Fibroblast of lung (primary cell): ENCODE measurements around the gene MRPS5. TPM values are rescaled to one million over a fixed set of nuclear protein-coding genes. Genes with fewer than 3 reads are reported as not detected.
A peak's percentile ranks its signal among the peaks of the same experiment; 100 is the strongest.

Experiments used
- DNase-seq, 2 donors: peaks; one replicate each; pipeline versions ENCODE4 v3.0.0 to v3.0.0-alpha.2; 2010; ENCODE audit warnings: low read depth in 2 of 2
- H2AFZ ChIP-seq: 2 replicates; pipeline ENCODE4 v1.5.1; 2012; ENCODE audit warnings: low read length, control low read depth, inconsistent platforms
- H3K27ac ChIP-seq: 2 replicates; pipeline ENCODE4 v1.5.1; 2011; ENCODE audit warnings: low read length, control low read depth; ENCODE audit not compliant: insufficient read depth
- H3K27me3 ChIP-seq: 2 replicates; pipeline ENCODE4 v1.5.1; 2011; ENCODE audit warnings: mild to moderate bottlenecking, low read length; ENCODE audit not compliant: control insufficient read depth, insufficient read depth
- H3K36me3 ChIP-seq: 2 replicates; pipeline ENCODE4 v1.5.1; 2011; ENCODE audit warnings: low read length; ENCODE audit not compliant: control insufficient read depth, insufficient read depth
- H3K4me1 ChIP-seq: 2 replicates; pipeline ENCODE4 v1.5.1; 2011; ENCODE audit warnings: low read length; ENCODE audit not compliant: control insufficient read depth, insufficient read depth; ENCODE audit errors: extremely low read depth
- H3K4me2 ChIP-seq: 2 replicates; pipeline ENCODE4 v1.5.1; 2011; ENCODE audit warnings: low read length, control low read depth; ENCODE audit not compliant: insufficient read depth; ENCODE audit errors: extremely low read depth
- H3K4me3 ChIP-seq, 4 experiments: fragments of 200-600 bp in 1 of 4; sonication (generic) in 1 of 4; replicated peaks in 1 of 4; 2 replicates each; pipeline ENCODE4 v1.5.1; 2011 to 2016; ENCODE audit warnings: low read length in 4 of 4, low read depth in 3 of 4, mild to moderate bottlenecking in 3 of 4, control low read depth in 2 of 4, inconsistent platforms in 1 of 4, mixed read lengths in 1 of 4; ENCODE audit not compliant: insufficient read depth in 1 of 4; ENCODE audit errors: control extremely low read depth in 1 of 4
- H3K79me2 ChIP-seq: 2 replicates; pipeline ENCODE4 v1.5.1; 2012; ENCODE audit warnings: mild to moderate bottlenecking, low read length, inconsistent platforms; ENCODE audit not compliant: control insufficient read depth, insufficient read depth
- H3K9ac ChIP-seq: 2 replicates; pipeline ENCODE4 v1.5.1; 2011; ENCODE audit warnings: mild to moderate bottlenecking, low read length, control low read depth; ENCODE audit not compliant: insufficient read depth
- H3K9me3 ChIP-seq: 2 replicates; pipeline ENCODE4 v1.5.1; 2012; ENCODE audit warnings: low read depth, low read length; ENCODE audit not compliant: control insufficient read depth, insufficient read depth
- H4K20me1 ChIP-seq: 2 replicates; pipeline ENCODE4 v1.5.1; 2011; ENCODE audit warnings: low read length; ENCODE audit not compliant: control insufficient read depth, insufficient read depth; ENCODE audit errors: extremely low read depth
- EZH2 ChIP-seq: IDR thresholded peaks from 2 replicates; pipeline ENCODE4 v1.5.1; 2012; ENCODE audit warnings: low read length, control low read depth, mild to moderate bottlenecking; ENCODE audit errors: missing control alignments
- polyA minus RNA-seq: library from RNA; depleted of rRNA, polyadenylated mRNA; stranded (reverse); fragments of >200 nt; gene quantifications from 2 replicates; pipeline ENCODE4 v1.2.3, GENCODE V29; 2011; ENCODE audit warnings: low replicate concordance
- polyA plus RNA-seq, 2 donors: library from polyadenylated mRNA; depleted of rRNA in 1 of 2; stranded (reverse) in 1 of 2; unstranded in 1 of 2; fragments of >200 nt; gene quantifications; 2 replicates each; pipeline ENCODE4 v1.2.1, GENCODE V29; 2011 to 2012; ENCODE audit warnings: missing spikeins in 1 of 2
- total RNA-seq: library from RNA; depleted of rRNA; stranded (reverse); fragments of >200 nt; gene quantifications from 2 replicates; pipeline ENCODE4 v1.2.1, GENCODE V29; 2014
- TF ChIP-seq, protein P1 (sequence below), 2 donors: IDR thresholded peaks in 1 of 2; conservative IDR thresholded peaks in 1 of 2; 1 replicate in 1 of 2; 2 replicates in 1 of 2; pipeline ENCODE4 v1.5.1; 2011 to 2012; ENCODE audit warnings: low read length in 2 of 2, control low read depth in 1 of 2, inconsistent platforms in 1 of 2, low read depth in 1 of 2, mild to moderate bottlenecking in 1 of 2

Gene MRPS5
- total RNA-seq (50.8 and 61.1 TPM in 2 replicates), polyA plus RNA-seq (46.2 and 52.7 TPM in 2 replicates), polyA minus RNA-seq (35.0 and 38.6 TPM in 2 replicates)
- polyA plus RNA-seq (2012) = 42.8 and 47.2 TPM in 2 replicates

DNA sequence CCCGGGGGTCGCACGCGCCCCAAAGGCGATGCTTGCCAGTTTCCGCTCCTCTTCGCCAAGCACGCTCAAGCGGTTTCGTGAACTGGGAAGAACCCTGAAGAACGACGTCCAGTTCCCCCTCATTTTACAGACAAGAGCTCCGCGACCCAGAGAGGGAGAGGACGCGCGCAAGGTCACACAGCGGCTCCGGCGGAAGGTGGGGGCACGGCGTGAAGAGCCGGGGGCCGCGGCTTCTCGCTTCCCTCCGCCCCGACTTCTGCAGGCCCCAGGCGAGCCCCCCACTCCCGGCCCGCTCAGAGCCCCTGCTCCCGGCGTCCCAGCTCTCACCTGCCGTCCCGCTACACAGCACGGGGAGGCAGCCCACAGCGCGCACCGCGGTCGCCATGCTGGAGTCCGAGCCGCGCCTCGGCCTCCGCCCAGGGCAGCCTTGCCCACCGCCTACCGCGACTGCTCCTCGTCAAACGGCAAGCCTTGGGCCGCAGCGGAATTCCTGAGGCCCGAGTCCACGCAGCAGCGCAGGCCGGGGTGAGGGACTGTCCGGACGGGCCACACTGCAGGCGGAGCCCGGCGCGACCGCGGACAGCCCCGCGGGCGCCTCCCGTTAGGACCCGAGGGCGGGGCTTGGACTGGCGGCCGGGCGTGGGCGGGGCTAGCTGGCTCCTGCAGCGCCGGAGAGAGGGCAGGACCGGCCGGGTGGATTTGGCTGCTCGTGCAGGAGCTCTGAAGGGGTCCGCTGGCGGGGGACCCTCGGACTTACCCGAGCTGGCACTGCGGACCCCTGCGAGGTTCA lies at the start of gene MRPS5:
MRPS5 (minus strand) TSS at position 402 of the 790 bp plus-strand sequence; CDS start at position 385, 17 bp downstream.
- Histone ChIP-seq H3K9me3 (no peaks in the 10 kb centered on the region), H3K9ac (peak within 1 kb of the TSS; percentile 100), H3K36me3 (no peaks in the 10 kb centered on the region), H2AFZ (peak within 1 kb of the TSS; percentile 97), H4K20me1 (no peaks in the 10 kb centered on the region), H3K79me2 (peaks cover 33% of the 10 kb centered on the region), H3K27me3 (no peaks in the 10 kb centered on the region), H3K4me2 (peak within 1 kb of the TSS; percentile 83), H3K27ac (peak within 1 kb of the TSS; percentile 98), H3K4me3 (peak within 1 kb of the TSS; percentile 97 to 99 (median 99)), H3K4me1 (peaks cover 2% of the 10 kb centered on the region)
- peak; percentile 60 to 65 for DNase-seq
- TF ChIP-seq, protein P1, sequence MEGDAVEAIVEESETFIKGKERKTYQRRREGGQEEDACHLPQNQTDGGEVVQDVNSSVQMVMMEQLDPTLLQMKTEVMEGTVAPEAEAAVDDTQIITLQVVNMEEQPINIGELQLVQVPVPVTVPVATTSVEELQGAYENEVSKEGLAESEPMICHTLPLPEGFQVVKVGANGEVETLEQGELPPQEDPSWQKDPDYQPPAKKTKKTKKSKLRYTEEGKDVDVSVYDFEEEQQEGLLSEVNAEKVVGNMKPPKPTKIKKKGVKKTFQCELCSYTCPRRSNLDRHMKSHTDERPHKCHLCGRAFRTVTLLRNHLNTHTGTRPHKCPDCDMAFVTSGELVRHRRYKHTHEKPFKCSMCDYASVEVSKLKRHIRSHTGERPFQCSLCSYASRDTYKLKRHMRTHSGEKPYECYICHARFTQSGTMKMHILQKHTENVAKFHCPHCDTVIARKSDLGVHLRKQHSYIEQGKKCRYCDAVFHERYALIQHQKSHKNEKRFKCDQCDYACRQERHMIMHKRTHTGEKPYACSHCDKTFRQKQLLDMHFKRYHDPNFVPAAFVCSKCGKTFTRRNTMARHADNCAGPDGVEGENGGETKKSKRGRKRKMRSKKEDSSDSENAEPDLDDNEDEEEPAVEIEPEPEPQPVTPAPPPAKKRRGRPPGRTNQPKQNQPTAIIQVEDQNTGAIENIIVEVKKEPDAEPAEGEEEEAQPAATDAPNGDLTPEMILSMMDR (conservative IDR thresholded peaks at IDR 0.05 in 1 of 2, IDR thresholded peaks at IDR 0.05 in 1 of 2; ENCODE audit: low read depth in 1 of 2, low read length in 2 of 2) = peak in 1 of 2 donors; percentile 49
- no peak for TF ChIP-seq EZH2

DNA sequence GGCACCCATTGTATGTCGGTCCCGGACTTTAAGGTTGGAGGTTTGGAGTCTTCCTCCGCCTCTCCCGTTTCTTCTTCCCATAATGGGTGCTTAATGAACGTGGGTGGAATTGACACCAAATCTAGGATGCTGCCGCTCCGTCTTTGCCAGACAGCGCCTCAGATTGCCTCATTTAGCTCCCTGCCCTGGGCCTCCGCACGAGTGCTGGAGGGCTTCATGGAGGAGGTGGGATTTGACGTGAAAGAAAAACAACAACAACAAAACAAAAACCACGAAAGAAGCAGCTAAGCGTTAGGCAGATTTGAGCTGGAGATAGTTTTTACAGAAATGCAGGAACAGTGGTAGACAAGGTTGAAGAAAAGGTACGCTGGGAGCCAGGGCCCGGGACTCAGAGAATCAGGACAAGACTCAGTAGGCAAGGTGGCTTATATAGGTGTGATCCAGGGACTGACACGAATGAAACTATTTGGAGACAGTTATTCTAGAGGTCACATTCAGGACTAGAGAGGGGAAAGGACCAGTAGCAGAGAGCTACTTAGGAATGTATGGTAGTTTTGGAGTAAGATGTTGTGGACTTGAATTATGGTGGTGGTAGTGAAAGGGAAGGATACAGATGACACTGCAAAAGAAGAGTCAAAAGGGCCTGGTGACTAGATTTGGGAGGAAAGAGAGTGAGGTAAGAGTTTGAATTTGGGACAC lies 44.6 kb upstream of the MRPS5 start:
- no peaks in the 10 kb centered on the region for H3K36me3 ChIP-seq
- peak overlapping the region; percentile 97 for H3K9ac ChIP-seq
- no peaks in the 10 kb centered on the region for H4K20me1 ChIP-seq
- DNase-seq = no peak
- peak overlapping the region; percentile 100 for H2AFZ ChIP-seq
- H3K27me3 ChIP-seq = no peaks in the 10 kb centered on the region
- TF ChIP-seq EZH2 = no peak
- TF ChIP-seq, protein P1 (conservative IDR thresholded peaks at IDR 0.05 in 1 of 2, IDR thresholded peaks at IDR 0.05 in 1 of 2; ENCODE audit: low read depth in 1 of 2, low read length in 2 of 2) = no peak
- H3K4me2 ChIP-seq = peak overlapping the region; percentile 98
- no peaks in the 10 kb centered on the region for H3K9me3 ChIP-seq
- peak overlapping the region; percentile 100 for H3K27ac ChIP-seq
- H3K79me2 ChIP-seq = peaks cover 8% of the 10 kb centered on the region
- H3K4me3 ChIP-seq = peak overlapping the region; percentile 91 to 99 (median 96)
- no peaks in the 10 kb centered on the region for H3K4me1 ChIP-seq
